ENCODE data around the gene IL3.

- TF ChIP-seq CTCF (conservative IDR thresholded peaks at IDR 0.05; ENCODE audit: low read length): no peak
- TF ChIP-seq EZH2phosphoT487 (IDR thresholded peaks at IDR 0.05; ENCODE audit: borderline replicate concordance, low read depth, low read length): no peak
Observed at GRCh38 chr5:132086277-132086794, 25.9 kb downstream of the IL3 start.

Measured in OCI-LY7 (cell line).